K562 (cell line): Measurements from ENCODE around the gene RIPK3. TPM values are rescaled to one million over a fixed set of nuclear protein-coding genes. Genes with fewer than 3 reads are reported as not detected.

Source experiments
- CBX5 ChIP-seq: IDR thresholded peaks from 2 replicates; pipeline ENCODE4 v1.6.1; 2014; ENCODE audit warnings: low read depth, borderline replicate concordance
- DDX20 ChIP-seq: fragments of 450-650 bp; IDR thresholded peaks from 2 replicates; pipeline ENCODE4 v1.6.1; 2016; ENCODE audit warnings: missing genetic modification characterization, low read depth, mild to moderate bottlenecking, missing compliant biosample characterization, moderate library complexity
- ELF1 ChIP-seq: fragments of 200-800 bp; sonication (Bioruptor generic); IDR thresholded peaks from 2 replicates; pipeline ENCODE4 v1.6.1; 2016; ENCODE audit warnings: missing genetic modification characterization, missing compliant biosample characterization
- ELF2 ChIP-seq: fragments of 250-450 bp; sonication (Bioruptor Pico); IDR thresholded peaks from 2 replicates; pipeline ENCODE4 v1.5.0; 2021; ENCODE audit warnings: mild to moderate bottlenecking
- EWSR1 ChIP-seq: fragments of 450-650 bp; IDR thresholded peaks from 2 replicates; pipeline ENCODE4 v1.6.1; 2018; ENCODE audit warnings: borderline replicate concordance, mild to moderate bottlenecking, low read depth, moderate library complexity; ENCODE audit not compliant: partially characterized antibody
- GATA2 ChIP-seq: sonication (generic); formaldehyde crosslinking; IDR thresholded peaks from 2 replicates; pipeline ENCODE4 v1.4.0; 2020; ENCODE audit warnings: mild to moderate bottlenecking, missing genetic modification reagents
- GATAD2A ChIP-seq: fragments of 450-650 bp; IDR thresholded peaks from 2 replicates; pipeline ENCODE4 v1.6.1; 2017
- NR1H2 ChIP-seq: sonication (generic); formaldehyde crosslinking; IDR thresholded peaks from 2 replicates; pipeline ENCODE4 v1.4.0; 2020; ENCODE audit warnings: mild to moderate bottlenecking, missing genetic modification reagents
- PHB ChIP-seq: fragments of 250-450 bp; sonication (Bioruptor Pico); IDR thresholded peaks from 2 replicates; pipeline ENCODE4 v1.5.0; 2021
- PHF20 ChIP-seq: fragments of 450-650 bp; IDR thresholded peaks from 2 replicates; pipeline ENCODE4 v1.6.1; 2018; ENCODE audit not compliant: partially characterized antibody
- POLR2G ChIP-seq: fragments of 200-400 bp; formaldehyde crosslinking; IDR thresholded peaks from 2 replicates; pipeline ENCODE4 v1.6.1; 2017; ENCODE audit warnings: low read depth, mild to moderate bottlenecking, antibody characterized with exemption, low read length, moderate library complexity
- STAG1 ChIP-seq: sonication (generic); formaldehyde crosslinking; IDR thresholded peaks from 2 replicates; pipeline ENCODE4 v1.5.0; 2020; ENCODE audit warnings: missing genetic modification reagents, borderline replicate concordance
- TCFL5 ChIP-seq: fragments of 250-450 bp; sonication (Bioruptor Pico); conservative IDR thresholded peaks from 2 replicates; pipeline ENCODE4 v1.6.1; 2021; ENCODE audit warnings: mild to moderate bottlenecking, moderate library complexity, matching md5 sums
- ZBTB26 ChIP-seq: fragments of 450-650 bp; formaldehyde crosslinking; IDR thresholded peaks from 2 replicates; pipeline ENCODE4 v1.4.0; 2022; ENCODE audit warnings: missing genetic modification characterization
- ZNF224 ChIP-seq: sonication (generic); formaldehyde crosslinking; IDR thresholded peaks from 2 replicates; pipeline ENCODE4 v1.8.0; 2022; ENCODE audit warnings: mild to moderate bottlenecking, missing genetic modification reagents
- ZNF561 ChIP-seq: fragments of 450-650 bp; formaldehyde crosslinking; conservative IDR thresholded peaks from 2 replicates; pipeline ENCODE4 v1.4.0; 2020; ENCODE audit warnings: mild to moderate bottlenecking, moderate library complexity
- polyA plus RNA-seq, 8 experiments: library from polyadenylated mRNA; depleted of rRNA in 4 of 8; stranded (reverse) in 5 of 8; unstranded in 3 of 8; fragments of >200 nt; fragmentation: Nextera tagmentation in 2 of 8; fragmentation: Illumina TruSeq in 1 of 8; extraction: Ambion mirVana in 2 of 8; extraction: Trizol in 1 of 8; gene quantifications; 2 replicates each; pipeline versions ENCODE4 v1.2.1 to v1.2.3, GENCODE V29; 2011 to 2014; ENCODE audit warnings: inconsistent platforms in 1 of 8, missing spikeins in 1 of 8
- total RNA-seq, 7 experiments: library from RNA; depleted of rRNA in 6 of 7; stranded (reverse); fragments of >200 nt in 6 of 7; fragmentation: Illumina TruSeq in 2 of 7; extraction: Trizol in 2 of 7; gene quantifications; 2 replicates each; pipeline versions ENCODE4 v1.2.1 to v1.2.3, GENCODE V29; 2011 to 2021; ENCODE audit warnings: low replicate concordance in 1 of 7
- TF ChIP-seq, protein P1 (sequence below): fragments of 450-650 bp; IDR thresholded peaks from 2 replicates; pipeline ENCODE4 v1.6.1; 2016; ENCODE audit warnings: low read depth
- TF ChIP-seq, protein P2 (sequence below): sonication (generic); formaldehyde crosslinking; IDR thresholded peaks from 2 replicates; pipeline ENCODE4 v1.8.0; 2022; ENCODE audit warnings: missing genetic modification reagents, mild to moderate bottlenecking, moderate library complexity, borderline replicate concordance

Gene RIPK3
- total and polyA plus RNA-seq, 9 of the 15 experiments (the other 6 are each of a cell fraction or from before 2014, with no cell fraction given): 0.03 to 0.43 (median 0.28) TPM; not detected in 3

- TF ChIP-seq, protein P1, sequence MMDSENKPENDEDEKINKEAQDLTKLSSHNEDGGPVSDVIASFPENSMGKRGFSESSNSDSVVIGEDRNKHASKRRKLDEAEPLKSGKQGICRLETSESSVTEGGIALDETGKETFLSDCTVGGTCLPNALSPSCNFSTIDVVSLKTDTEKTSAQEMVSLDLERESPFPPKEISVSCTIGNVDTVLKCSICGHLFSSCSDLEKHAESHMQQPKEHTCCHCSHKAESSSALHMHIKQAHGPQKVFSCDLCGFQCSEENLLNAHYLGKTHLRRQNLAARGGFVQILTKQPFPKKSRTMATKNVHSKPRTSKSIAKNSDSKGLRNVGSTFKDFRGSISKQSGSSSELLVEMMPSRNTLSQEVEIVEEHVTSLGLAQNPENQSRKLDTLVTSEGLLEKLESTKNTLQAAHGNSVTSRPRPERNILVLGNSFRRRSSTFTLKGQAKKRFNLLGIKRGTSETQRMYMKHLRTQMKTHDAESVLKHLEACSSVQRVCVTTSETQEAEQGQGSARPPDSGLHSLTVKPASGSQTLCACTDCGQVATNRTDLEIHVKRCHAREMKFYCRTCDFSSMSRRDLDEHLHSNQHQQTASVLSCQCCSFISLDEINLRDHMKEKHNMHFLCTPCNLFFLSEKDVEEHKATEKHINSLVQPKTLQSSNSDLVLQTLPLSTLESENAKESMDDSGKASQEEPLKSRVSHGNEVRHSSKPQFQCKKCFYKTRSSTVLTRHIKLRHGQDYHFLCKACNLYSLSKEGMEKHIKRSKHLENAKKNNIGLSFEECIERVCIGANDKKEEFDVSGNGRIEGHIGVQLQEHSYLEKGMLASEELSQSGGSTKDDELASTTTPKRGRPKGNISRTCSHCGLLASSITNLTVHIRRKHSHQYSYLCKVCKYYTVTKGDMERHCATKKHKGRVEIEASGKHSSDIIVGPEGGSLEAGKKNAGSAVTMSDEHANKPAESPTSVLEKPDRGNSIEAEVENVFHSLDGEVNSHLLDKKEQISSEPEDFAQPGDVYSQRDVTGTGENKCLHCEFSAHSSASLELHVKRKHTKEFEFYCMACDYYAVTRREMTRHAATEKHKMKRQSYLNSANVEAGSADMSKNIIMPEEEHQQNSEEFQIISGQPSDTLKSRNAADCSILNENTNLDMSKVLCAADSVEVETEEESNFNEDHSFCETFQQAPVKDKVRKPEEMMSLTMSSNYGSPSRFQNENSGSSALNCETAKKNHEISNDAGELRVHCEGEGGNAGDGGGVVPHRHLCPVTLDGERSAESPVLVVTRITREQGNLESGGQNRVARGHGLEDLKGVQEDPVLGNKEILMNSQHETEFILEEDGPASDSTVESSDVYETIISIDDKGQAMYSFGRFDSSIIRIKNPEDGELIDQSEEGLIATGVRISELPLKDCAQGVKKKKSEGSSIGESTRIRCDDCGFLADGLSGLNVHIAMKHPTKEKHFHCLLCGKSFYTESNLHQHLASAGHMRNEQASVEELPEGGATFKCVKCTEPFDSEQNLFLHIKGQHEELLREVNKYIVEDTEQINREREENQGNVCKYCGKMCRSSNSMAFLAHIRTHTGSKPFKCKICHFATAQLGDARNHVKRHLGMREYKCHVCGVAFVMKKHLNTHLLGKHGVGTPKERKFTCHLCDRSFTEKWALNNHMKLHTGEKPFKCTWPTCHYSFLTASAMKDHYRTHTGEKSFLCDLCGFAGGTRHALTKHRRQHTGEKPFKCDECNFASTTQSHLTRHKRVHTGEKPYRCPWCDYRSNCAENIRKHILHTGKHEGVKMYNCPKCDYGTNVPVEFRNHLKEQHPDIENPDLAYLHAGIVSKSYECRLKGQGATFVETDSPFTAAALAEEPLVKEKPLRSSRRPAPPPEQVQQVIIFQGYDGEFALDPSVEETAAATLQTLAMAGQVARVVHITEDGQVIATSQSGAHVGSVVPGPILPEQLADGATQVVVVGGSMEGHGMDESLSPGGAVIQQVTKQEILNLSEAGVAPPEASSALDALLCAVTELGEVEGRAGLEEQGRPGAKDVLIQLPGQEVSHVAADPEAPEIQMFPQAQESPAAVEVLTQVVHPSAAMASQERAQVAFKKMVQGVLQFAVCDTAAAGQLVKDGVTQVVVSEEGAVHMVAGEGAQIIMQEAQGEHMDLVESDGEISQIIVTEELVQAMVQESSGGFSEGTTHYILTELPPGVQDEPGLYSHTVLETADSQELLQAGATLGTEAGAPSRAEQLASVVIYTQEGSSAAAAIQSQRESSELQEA: no peak
- peak; percentile 23; the same call in 1 of the 2 replicates for TF ChIP-seq ELF1 (tag)
- TF ChIP-seq DDX20 (tag): no peak
- no peak for TF ChIP-seq GATAD2A
- TF ChIP-seq TCFL5 (CRISPR knock-in tag): no peak
- TF ChIP-seq CBX5: no peak
- TF ChIP-seq PHF20: no peak
- no peak for TF ChIP-seq ELF2 (CRISPR knock-in tag)
- peak; percentile 81 for TF ChIP-seq POLR2G
- TF ChIP-seq PHB (CRISPR knock-in tag): no peak
- TF ChIP-seq GATA2 (CRISPR knock-in tag): no peak
- TF ChIP-seq ZBTB26 (CRISPR knock-in tag): no peak
- peak; percentile 47; the same call in 1 of the 2 replicates for TF ChIP-seq STAG1 (CRISPR knock-in tag)
- no peak for TF ChIP-seq ZNF561 (CRISPR knock-in tag)
- 0 out of 2 replicates have a peak, but pooled peaks have one; percentile 62 for TF ChIP-seq ZNF224
- no peak for TF ChIP-seq EWSR1
- TF ChIP-seq, protein P2, sequence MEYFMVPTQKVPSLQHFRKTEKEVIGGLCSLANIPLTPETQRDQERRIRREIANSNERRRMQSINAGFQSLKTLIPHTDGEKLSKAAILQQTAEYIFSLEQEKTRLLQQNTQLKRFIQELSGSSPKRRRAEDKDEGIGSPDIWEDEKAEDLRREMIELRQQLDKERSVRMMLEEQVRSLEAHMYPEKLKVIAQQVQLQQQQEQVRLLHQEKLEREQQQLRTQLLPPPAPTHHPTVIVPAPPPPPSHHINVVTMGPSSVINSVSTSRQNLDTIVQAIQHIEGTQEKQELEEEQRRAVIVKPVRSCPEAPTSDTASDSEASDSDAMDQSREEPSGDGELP: peak; percentile 83; the same call in 1 of the 2 replicates
- TF ChIP-seq NR1H2 (CRISPR knock-in tag): 0 out of 2 replicates have a peak, but pooled peaks have one; percentile 68
Observed at GRCh38 chr14:24315807-24316596, 23.8 kb downstream of the RIPK3 start (continued).
